Measurements from ENCODE around the gene HOXA13.

HOXA13 gene

DNA sequence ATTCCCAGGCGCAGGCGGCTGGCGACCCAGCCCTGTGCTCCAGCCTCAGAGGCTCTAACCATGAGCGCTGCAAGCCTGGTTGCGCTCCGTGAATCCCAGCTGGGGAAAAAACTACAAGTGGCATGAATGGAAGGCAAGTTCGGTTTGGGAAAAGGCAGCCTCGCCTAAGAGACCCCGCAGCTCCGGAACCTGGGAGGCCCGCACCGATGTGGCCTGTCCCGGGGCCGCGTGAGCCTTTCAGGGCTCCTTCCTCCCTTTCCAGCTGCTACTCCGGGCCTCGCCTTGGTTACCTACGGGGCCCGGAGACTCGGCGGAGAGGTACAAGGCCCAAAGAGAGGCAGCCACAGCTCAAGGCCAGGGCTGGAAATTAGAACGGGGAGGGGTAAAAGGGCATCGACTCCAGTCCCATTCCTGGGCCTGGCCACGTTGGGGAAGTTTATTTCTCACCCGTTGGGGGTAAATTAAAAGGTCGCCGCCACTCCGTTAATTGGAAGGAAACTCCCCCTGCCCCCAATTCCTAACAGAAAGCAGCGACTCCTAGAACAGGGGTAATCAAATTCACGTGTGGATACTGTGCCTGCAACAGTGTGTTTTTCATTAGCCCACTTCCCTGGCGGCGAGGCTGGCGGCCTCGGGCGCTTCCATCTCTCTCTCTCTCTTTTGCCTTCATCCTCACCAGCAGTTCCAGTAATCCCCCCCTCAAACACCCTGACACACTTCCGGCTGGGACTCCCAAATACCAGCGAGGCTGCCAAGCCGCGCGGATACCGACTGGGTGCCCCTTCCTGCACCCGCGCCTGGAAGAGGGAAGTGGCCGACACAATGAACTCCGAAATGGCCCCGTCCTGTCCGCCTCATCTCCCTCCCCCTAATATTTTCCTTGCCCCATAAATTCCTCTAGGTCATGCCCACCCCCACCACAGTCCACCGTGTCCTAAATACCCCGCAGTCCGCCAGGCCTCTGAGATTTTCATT lies 33.1 kb downstream of the HOXA13 start:
- H3K4me3 ChIP-seq (ENCODE audit: low read length): peak overlapping the region; percentile 88
- H3K9me3 ChIP-seq (replicated peaks; ENCODE audit: low read length): no peaks in the 10 kb centered on the region

DNA sequence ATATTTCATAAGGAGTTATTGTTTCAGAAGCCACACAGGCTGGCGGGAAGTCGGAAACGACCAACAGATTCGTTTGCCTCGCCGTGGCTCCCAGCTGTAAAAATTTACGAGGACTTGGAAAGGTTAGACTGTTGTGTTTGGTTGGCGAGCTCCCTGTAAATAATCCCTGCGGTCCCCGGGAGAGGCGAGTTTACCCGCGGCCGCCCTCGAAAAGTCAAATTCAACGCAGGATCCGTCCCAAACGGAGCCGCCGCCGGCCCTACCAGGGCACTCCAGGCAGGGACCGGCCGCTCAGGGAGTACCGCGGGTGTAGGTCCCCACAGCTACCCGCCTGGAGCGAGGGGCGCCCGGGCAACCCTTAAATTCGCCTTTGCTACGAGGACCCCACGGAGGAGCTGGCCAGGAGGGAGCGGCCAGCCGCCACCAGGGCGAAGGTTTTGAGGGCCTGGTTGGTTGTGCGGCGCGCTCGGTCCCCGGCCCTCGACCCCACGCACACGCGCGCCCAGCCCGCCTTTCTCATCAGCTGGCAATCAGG lies 33.8 kb downstream of the HOXA13 start:
- Histone ChIP-seq H3K4me2 (ENCODE audit: low read length) (peak overlapping the region; percentile 98), H3K9me3 (replicated peaks; ENCODE audit: low read length) (no peaks in the 10 kb centered on the region), H3K9ac (ENCODE audit: low read depth, low read length) (peak overlapping the region; percentile 97), H3K4me3 (ENCODE audit: low read length) (peak overlapping the region; percentile 88), H3K27me3 (ENCODE audit: control insufficient read depth, insufficient read depth, low read length) (no peaks in the 10 kb centered on the region), H3K36me3 (ENCODE audit: insufficient read depth, low read length) (peaks cover 11% of the 10 kb centered on the region), H3K4me1 (ENCODE audit: control insufficient read depth, insufficient read depth, low read length) (peaks cover 35% of the 10 kb centered on the region)

More for the DNA sequence above, 33.1 kb downstream of the HOXA13 start:
- H3K36me3 ChIP-seq (ENCODE audit: insufficient read depth, low read length): peaks cover 18% of the 10 kb centered on the region
- peak overlapping the region; percentile 97 for H3K9ac ChIP-seq (ENCODE audit: low read depth, low read length)
- no peaks in the 10 kb centered on the region for H3K27me3 ChIP-seq (ENCODE audit: control insufficient read depth, insufficient read depth, low read length)
- peaks cover 33% of the 10 kb centered on the region for H3K4me1 ChIP-seq (ENCODE audit: control insufficient read depth, insufficient read depth, low read length)
- H3K4me2 ChIP-seq (ENCODE audit: low read length): peak overlapping the region; percentile 98

GRCh38 chr7:27165089-27165995 lies 34.5 kb downstream of the HOXA13 start, which contains the start of gene HOXA9:
Gene HOXA9, minus strand, starts transcription at chr7:27165537. Its CDS starts 80 bp downstream, at chr7:27165457.
- peak within 1 kb of the TSS; percentile 97 for H3K9ac ChIP-seq (ENCODE audit: low read depth, low read length)
- peak within 1 kb of the TSS; percentile 88 for H3K4me3 ChIP-seq (ENCODE audit: low read length)
- peak within 1 kb of the TSS; percentile 98 for H3K4me2 ChIP-seq (ENCODE audit: low read length)
- peaks cover 9% of the 10 kb centered on the region for H3K36me3 ChIP-seq (ENCODE audit: insufficient read depth, low read length)
- peaks cover 41% of the 10 kb centered on the region for H3K4me1 ChIP-seq (ENCODE audit: control insufficient read depth, insufficient read depth, low read length)
- H3K27me3 ChIP-seq (ENCODE audit: control insufficient read depth, insufficient read depth, low read length): no peaks in the 10 kb centered on the region
- no peaks in the 10 kb centered on the region for H3K9me3 ChIP-seq (replicated peaks; ENCODE audit: low read length)

- H3K9me3 ChIP-seq (replicated peaks; ENCODE audit: low read length): no peaks in the 10 kb centered on the region
- peaks cover 46% of the 10 kb centered on the region for H3K4me1 ChIP-seq (ENCODE audit: control insufficient read depth, insufficient read depth, low read length)
- H3K4me3 ChIP-seq (ENCODE audit: low read length): peak overlapping the region; percentile 88
- H3K36me3 ChIP-seq (ENCODE audit: insufficient read depth, low read length): peaks cover 9% of the 10 kb centered on the region
- peak overlapping the region; percentile 98 for H3K4me2 ChIP-seq (ENCODE audit: low read length)
- peak overlapping the region; percentile 97 for H3K9ac ChIP-seq (ENCODE audit: low read depth, low read length)
- no peaks in the 10 kb centered on the region for H3K27me3 ChIP-seq (ENCODE audit: control insufficient read depth, insufficient read depth, low read length)
Measured at GRCh38 chr7:27164367-27165088, 35.4 kb downstream of the HOXA13 start.

- peaks cover 46% of the 10 kb centered on the region for H3K4me1 ChIP-seq (ENCODE audit: control insufficient read depth, insufficient read depth, low read length)
- no peaks in the 10 kb centered on the region for H3K9me3 ChIP-seq (replicated peaks; ENCODE audit: low read length)
- H3K4me2 ChIP-seq (ENCODE audit: low read length): peak overlapping the region; percentile 98
- H3K4me3 ChIP-seq (ENCODE audit: low read length): peak overlapping the region; percentile 88
- H3K27me3 ChIP-seq (ENCODE audit: control insufficient read depth, insufficient read depth, low read length): no peaks in the 10 kb centered on the region
- peaks cover 9% of the 10 kb centered on the region for H3K36me3 ChIP-seq (ENCODE audit: insufficient read depth, low read length)
- peak overlapping the region; percentile 97 for H3K9ac ChIP-seq (ENCODE audit: low read depth, low read length)
Measured at GRCh38 chr7:27164045-27164366, 35.9 kb downstream of the HOXA13 start.

GRCh38 chr7:27163288-27164044 lies 36.4 kb downstream of the HOXA13 start:
- Histone ChIP-seq H3K9ac (ENCODE audit: low read depth, low read length) (peak overlapping the region; percentile 97), H3K4me2 (ENCODE audit: low read length) (peak overlapping the region; percentile 98), H3K4me1 (ENCODE audit: control insufficient read depth, insufficient read depth, low read length) (peaks cover 41% of the 10 kb centered on the region), H3K36me3 (ENCODE audit: insufficient read depth, low read length) (peaks cover 9% of the 10 kb centered on the region), H3K27me3 (ENCODE audit: control insufficient read depth, insufficient read depth, low read length) (no peaks in the 10 kb centered on the region), H3K9me3 (replicated peaks; ENCODE audit: low read length) (no peaks in the 10 kb centered on the region), H3K4me3 (ENCODE audit: low read length) (peak overlapping the region; percentile 88)

GRCh38 chr7:27162561-27163287 lies 37.2 kb downstream of the HOXA13 start:
- H3K9ac ChIP-seq (ENCODE audit: low read depth, low read length): peak overlapping the region; percentile 97
- no peaks in the 10 kb centered on the region for H3K27me3 ChIP-seq (ENCODE audit: control insufficient read depth, insufficient read depth, low read length)
- peak overlapping the region; percentile 98 for H3K4me2 ChIP-seq (ENCODE audit: low read length)
- H3K9me3 ChIP-seq (replicated peaks; ENCODE audit: low read length): no peaks in the 10 kb centered on the region
- peak overlapping the region; percentile 88 for H3K4me3 ChIP-seq (ENCODE audit: low read length)
- peaks cover 9% of the 10 kb centered on the region for H3K36me3 ChIP-seq (ENCODE audit: insufficient read depth, low read length)
- peaks cover 34% of the 10 kb centered on the region for H3K4me1 ChIP-seq (ENCODE audit: control insufficient read depth, insufficient read depth, low read length)

DNA sequence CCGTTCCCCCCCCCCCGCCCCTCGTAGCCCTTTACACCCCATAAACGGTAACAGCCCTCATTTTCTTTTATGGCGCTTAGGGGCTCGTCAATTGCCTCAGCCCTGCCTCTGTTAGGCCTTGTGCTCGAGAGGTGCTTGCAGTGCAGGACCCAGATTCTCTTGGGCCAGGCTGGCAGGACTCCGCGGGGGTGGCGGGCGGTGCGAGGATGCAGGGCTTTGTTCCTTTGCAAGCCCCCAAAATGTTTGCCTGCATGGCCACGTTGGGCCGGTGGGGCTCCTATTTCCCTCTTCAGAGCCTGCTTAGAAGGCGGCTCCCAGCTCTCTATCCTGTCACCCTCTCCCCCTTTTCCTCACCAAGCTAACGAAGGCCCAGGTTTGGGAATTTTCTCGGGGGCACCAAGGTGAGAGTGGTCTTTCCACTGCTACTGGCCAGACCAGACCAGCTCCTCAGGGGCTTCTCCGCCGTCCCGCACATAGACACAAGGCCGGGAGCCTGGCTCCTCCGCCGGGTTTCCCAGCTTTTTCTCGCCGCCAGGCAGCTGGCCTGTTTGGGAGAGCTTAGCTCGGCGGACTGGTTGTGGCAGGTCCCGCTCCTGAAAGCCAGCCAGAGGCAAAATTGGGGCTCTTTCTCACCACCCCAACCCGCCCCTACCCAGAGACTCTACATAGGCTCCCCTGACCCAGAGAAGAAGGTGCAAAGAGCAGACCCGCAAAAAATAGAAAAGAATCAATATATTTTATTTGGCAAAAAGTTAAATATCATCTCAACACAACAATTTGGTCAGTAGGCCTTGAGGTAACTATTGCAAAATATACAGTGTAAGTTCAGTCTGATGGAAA lies 38.0 kb downstream of the HOXA13 start:
- Histone ChIP-seq H3K9ac (ENCODE audit: low read depth, low read length) (peak overlapping the region; percentile 97), H3K4me3 (ENCODE audit: low read length) (peak overlapping the region; percentile 88), H3K4me2 (ENCODE audit: low read length) (peak overlapping the region; percentile 98), H3K27me3 (ENCODE audit: control insufficient read depth, insufficient read depth, low read length) (no peaks in the 10 kb centered on the region), H3K36me3 (ENCODE audit: insufficient read depth, low read length) (peaks cover 9% of the 10 kb centered on the region), H3K9me3 (replicated peaks; ENCODE audit: low read length) (no peaks in the 10 kb centered on the region), H3K4me1 (ENCODE audit: control insufficient read depth, insufficient read depth, low read length) (peaks cover 27% of the 10 kb centered on the region)

DNA sequence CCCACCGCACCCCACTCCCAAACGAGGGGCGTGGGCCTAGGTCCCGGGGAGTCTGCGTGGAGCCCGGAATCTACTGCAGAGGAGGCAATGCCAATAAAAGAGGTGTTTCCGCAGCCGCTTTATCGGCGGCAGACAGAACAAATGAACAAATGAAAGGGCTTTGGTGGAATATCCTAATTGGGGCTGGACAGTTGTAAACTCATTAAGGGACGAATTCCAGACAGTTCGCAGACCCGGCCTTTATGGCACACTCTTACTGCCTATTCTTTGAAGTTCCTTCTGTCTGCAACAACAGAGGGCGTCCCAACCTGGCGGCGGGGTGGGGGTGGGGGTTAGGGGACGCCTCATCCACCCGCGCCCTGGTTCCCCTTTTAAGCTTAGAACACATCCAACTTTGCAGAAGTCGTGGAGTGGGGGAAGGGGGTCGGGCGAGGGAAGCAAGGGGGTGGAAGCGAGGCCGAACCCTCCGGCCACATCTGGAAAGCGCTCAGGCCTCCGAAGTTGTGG lies 38.6 kb downstream of the HOXA13 start:
- peaks cover 22% of the 10 kb centered on the region for H3K4me1 ChIP-seq (ENCODE audit: control insufficient read depth, insufficient read depth, low read length)
- peak overlapping the region; percentile 67 for H3K9ac ChIP-seq (ENCODE audit: low read depth, low read length)
- peaks cover 9% of the 10 kb centered on the region for H3K36me3 ChIP-seq (ENCODE audit: insufficient read depth, low read length)
- H3K27me3 ChIP-seq (ENCODE audit: control insufficient read depth, insufficient read depth, low read length): no peaks in the 10 kb centered on the region
- no peaks in the 10 kb centered on the region for H3K9me3 ChIP-seq (replicated peaks; ENCODE audit: low read length)
- peak overlapping the region; percentile 82 for H3K4me3 ChIP-seq (ENCODE audit: low read length)
- peak overlapping the region; percentile 99 for H3K4me2 ChIP-seq (ENCODE audit: low read length)

All from skeletal muscle satellite cell (primary cell).